Neural crest cell (in vitro differentiated cells): ENCODE results near the gene RGS10. TPM values are rescaled to one million over a fixed set of nuclear protein-coding genes. Genes with fewer than 3 reads are reported as not detected.

Experiments used
- DNase-seq: peaks from one replicate; pipeline ENCODE4 v3.0.0; 2021; ENCODE audit warnings: low read depth, mixed read lengths, low spot score
- H3K27ac Mint-ChIP-seq: one replicate; pipeline ENCODE4 v1.8.0; 2021; ENCODE audit warnings: mild to moderate bottlenecking, mixed read lengths; ENCODE audit not compliant: unreplicated experiment
- H3K27me3 Mint-ChIP-seq: 2 replicates; pipeline ENCODE4 v1.8.0; 2021; ENCODE audit warnings: low read depth, mild to moderate bottlenecking, mixed read lengths
- H3K36me3 Mint-ChIP-seq: 2 replicates; pipeline ENCODE4 v1.8.0; 2021; ENCODE audit warnings: low read depth, mild to moderate bottlenecking, mixed read lengths
- H3K4me1 Mint-ChIP-seq: 2 replicates; pipeline ENCODE4 v1.8.0; 2021; ENCODE audit warnings: mixed read lengths
- H3K4me3 Mint-ChIP-seq: one replicate; pipeline ENCODE4 v1.8.0; 2021; ENCODE audit warnings: mild to moderate bottlenecking, mixed read lengths
- H3K9me3 Mint-ChIP-seq: 2 replicates; pipeline ENCODE4 v1.8.0; 2021; ENCODE audit warnings: mixed read lengths
- total RNA-seq: library from RNA; stranded (reverse); gene quantifications from 2 replicates; pipeline ENCODE4 v1.2.1, GENCODE V29; 2021
- TF ChIP-seq, protein P1 (sequence below): fragments of 200-600 bp; sonication (generic); conservative IDR thresholded peaks from 2 replicates; pipeline ENCODE4 v1.5.0; 2021; ENCODE audit warnings: antibody characterized with exemption, mild to moderate bottlenecking

Gene RGS10
- total RNA-seq, 1 donor from 2014 or later: 9.5 TPM

GRCh38 chr10:119500123-119500795 is 42.3 kb downstream of the RGS10 start:
- H3K36me3 Mint-ChIP-seq: no peaks in the 10 kb centered on the region
- H3K27ac Mint-ChIP-seq: no peak overlapping the region
- TF ChIP-seq, protein P1, sequence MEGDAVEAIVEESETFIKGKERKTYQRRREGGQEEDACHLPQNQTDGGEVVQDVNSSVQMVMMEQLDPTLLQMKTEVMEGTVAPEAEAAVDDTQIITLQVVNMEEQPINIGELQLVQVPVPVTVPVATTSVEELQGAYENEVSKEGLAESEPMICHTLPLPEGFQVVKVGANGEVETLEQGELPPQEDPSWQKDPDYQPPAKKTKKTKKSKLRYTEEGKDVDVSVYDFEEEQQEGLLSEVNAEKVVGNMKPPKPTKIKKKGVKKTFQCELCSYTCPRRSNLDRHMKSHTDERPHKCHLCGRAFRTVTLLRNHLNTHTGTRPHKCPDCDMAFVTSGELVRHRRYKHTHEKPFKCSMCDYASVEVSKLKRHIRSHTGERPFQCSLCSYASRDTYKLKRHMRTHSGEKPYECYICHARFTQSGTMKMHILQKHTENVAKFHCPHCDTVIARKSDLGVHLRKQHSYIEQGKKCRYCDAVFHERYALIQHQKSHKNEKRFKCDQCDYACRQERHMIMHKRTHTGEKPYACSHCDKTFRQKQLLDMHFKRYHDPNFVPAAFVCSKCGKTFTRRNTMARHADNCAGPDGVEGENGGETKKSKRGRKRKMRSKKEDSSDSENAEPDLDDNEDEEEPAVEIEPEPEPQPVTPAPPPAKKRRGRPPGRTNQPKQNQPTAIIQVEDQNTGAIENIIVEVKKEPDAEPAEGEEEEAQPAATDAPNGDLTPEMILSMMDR: no peak
- H3K4me3 Mint-ChIP-seq: no peak overlapping the region
- no peak for DNase-seq
- H3K4me1 Mint-ChIP-seq: peaks cover 18% of the 10 kb centered on the region
- no peaks in the 10 kb centered on the region for H3K27me3 Mint-ChIP-seq
- no peaks in the 10 kb centered on the region for H3K9me3 Mint-ChIP-seq

GRCh38 chr10:119499677-119500002 is 42.9 kb downstream of the RGS10 start:
- Mint-ChIP-seq H3K4me3 (no peak overlapping the region), H3K27me3 (no peaks in the 10 kb centered on the region), H3K4me1 (peaks cover 22% of the 10 kb centered on the region), H3K27ac (no peak overlapping the region), H3K36me3 (no peaks in the 10 kb centered on the region), H3K9me3 (no peaks in the 10 kb centered on the region)
- TF ChIP-seq, protein P1: no peak
- DNase-seq: no peak

DNA sequence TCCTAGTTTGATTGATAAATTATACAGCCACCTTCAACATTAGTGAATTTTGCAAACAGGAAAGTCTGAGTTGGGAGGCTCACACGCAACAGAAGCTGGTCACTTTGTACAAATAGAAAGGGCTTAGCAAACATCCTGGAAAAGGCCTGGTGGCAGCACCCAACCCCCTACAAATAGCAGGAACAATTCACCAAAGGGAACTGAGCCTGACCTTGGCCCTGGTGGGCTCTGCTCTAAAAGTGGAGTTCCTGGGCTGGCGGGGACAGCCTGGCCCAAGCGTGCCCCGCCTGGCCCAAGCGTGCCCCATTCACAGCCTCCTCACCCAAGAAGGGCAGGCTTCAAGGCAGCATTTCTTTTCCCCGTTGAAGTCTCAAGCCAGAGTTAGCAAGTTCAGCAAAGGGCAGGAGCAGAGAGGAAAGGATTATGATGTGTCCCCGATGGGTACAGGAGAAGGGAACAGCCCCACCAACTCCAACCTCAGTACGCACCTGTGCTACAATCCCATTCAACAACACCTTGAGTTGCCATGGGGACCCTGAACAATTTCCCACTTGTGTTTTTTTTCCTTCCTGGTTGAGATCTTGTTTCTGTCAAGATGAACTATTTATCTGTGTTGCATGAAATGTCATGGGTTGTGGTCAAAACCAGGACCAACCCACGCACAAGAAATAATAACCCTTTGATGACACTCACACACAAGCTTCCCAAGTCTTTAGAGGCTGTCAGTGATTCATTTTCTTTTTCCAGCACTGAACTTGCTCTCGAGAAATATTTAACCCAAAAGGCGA is 43.4 kb downstream of the RGS10 start:
- Mint-ChIP-seq H3K4me3 (no peak overlapping the region), H3K4me1 (peaks cover 27% of the 10 kb centered on the region), H3K9me3 (no peaks in the 10 kb centered on the region), H3K27me3 (no peaks in the 10 kb centered on the region), H3K27ac (no peak overlapping the region), H3K36me3 (no peaks in the 10 kb centered on the region)
- DNase-seq: no peak
- TF ChIP-seq, protein P1: no peak

DNA sequence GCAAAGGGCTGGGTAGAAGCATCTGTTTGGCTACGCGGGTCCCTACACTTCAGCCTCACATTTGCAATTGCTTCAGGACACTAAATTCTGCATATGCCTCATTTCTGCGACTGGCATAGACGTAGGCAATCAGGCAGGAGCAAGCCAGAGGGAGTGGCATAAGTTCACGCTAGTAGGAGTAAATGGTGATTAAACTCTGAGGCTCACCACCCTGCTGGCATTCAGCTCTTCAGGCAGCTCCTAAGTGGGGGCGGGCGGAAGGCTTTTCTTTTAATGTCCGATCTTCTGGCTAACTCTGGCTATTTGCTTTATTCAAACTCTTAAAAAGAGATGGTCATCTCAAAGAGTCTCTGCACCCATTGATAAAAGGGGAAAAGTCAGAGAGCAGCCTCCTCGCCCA is 45.3 kb downstream of the RGS10 start:
- peaks cover 26% of the 10 kb centered on the region for H3K4me1 Mint-ChIP-seq
- no peaks in the 10 kb centered on the region for H3K36me3 Mint-ChIP-seq
- no peaks in the 10 kb centered on the region for H3K27me3 Mint-ChIP-seq
- H3K9me3 Mint-ChIP-seq: no peaks in the 10 kb centered on the region
- TF ChIP-seq, protein P1: no peak
- no peak overlapping the region for H3K27ac Mint-ChIP-seq
- no peak overlapping the region for H3K4me3 Mint-ChIP-seq
- DNase-seq: no peak

GRCh38 chr10:119496273-119496672 is 46.2 kb downstream of the RGS10 start:
- Mint-ChIP-seq H3K4me3 (no peak overlapping the region), H3K9me3 (no peaks in the 10 kb centered on the region), H3K4me1 (peaks cover 21% of the 10 kb centered on the region), H3K27ac (no peak overlapping the region), H3K36me3 (no peaks in the 10 kb centered on the region), H3K27me3 (no peaks in the 10 kb centered on the region)
- TF ChIP-seq, protein P1: no peak
- DNase-seq: no peak
